GM12878 (cell line): ENCODE measurements around the gene KIFBP. TPM values are rescaled to one million over a fixed set of nuclear protein-coding genes. Genes with fewer than 3 reads are reported as not detected.
A peak's percentile ranks its signal among the peaks of the same experiment; 100 is the strongest.

Experiments
- ASH2L ChIP-seq: fragments of 300-600, 200-600 bp; sonication (generic); IDR thresholded peaks from 2 replicates; pipeline ENCODE4 v1.6.1; 2017; ENCODE audit warnings: low read depth, mild to moderate bottlenecking, borderline replicate concordance
- ATF2 ChIP-seq: IDR thresholded peaks from 2 replicates; pipeline ENCODE4 v1.6.1; 2012; ENCODE audit warnings: low read length, inconsistent platforms
- BHLHE40 ChIP-seq, 2 experiments: fragments of 450-650 bp in 1 of 2; IDR thresholded peaks; 2 replicates each; pipeline ENCODE4 v1.6.1; 2011 to 2017; ENCODE audit warnings: low read depth in 2 of 2, borderline replicate concordance in 1 of 2, improper control_type of control experiment in 1 of 2, low read length in 1 of 2, mild to moderate bottlenecking in 1 of 2
- CBX5 ChIP-seq: sonication (generic); IDR thresholded peaks from 2 replicates; pipeline ENCODE4 v1.6.1; 2016; ENCODE audit warnings: low read depth, moderate library complexity, mild to moderate bottlenecking, inconsistent platforms
- CREB1 ChIP-seq: IDR thresholded peaks from 2 replicates; pipeline ENCODE4 v1.6.1; 2012; ENCODE audit warnings: low read depth, mild to moderate bottlenecking, inconsistent platforms
- EGR1 ChIP-seq, 2 experiments: IDR thresholded peaks; 1 replicate in 1 of 2; 2 replicates in 1 of 2; pipeline ENCODE4 v1.6.1; 2011 to 2012; ENCODE audit warnings: low read depth in 2 of 2, low read length in 2 of 2, borderline replicate concordance in 1 of 2, mild to moderate bottlenecking in 1 of 2, moderate library complexity in 1 of 2
- FOXM1 ChIP-seq: IDR thresholded peaks from 2 replicates; pipeline ENCODE4 v1.6.1; 2012; ENCODE audit warnings: low read depth, mild to moderate bottlenecking, inconsistent platforms, low read length, moderate library complexity
- GABPA ChIP-seq: IDR thresholded peaks from 2 replicates; pipeline ENCODE4 v1.6.1; 2014; ENCODE audit warnings: antibody characterized with exemption, low read depth, mild to moderate bottlenecking, inconsistent platforms
- GATAD2B ChIP-seq: fragments of 450-650 bp; conservative IDR thresholded peaks from 2 replicates; pipeline ENCODE4 v1.6.1; 2017; ENCODE audit warnings: low read depth, mild to moderate bottlenecking, moderate library complexity
- KDM1A ChIP-seq: fragments of 200-600 bp; sonication (generic); IDR thresholded peaks from 2 replicates; pipeline ENCODE4 v1.6.1; 2016; ENCODE audit warnings: borderline replicate concordance
- MTA3 ChIP-seq: IDR thresholded peaks from 2 replicates; pipeline ENCODE4 v1.6.1; 2012; ENCODE audit warnings: low read length, inconsistent platforms, borderline replicate concordance
- MXI1 ChIP-seq: fragments of 150-350 bp; IDR thresholded peaks from 2 replicates; pipeline ENCODE4 v1.6.1; 2011; ENCODE audit warnings: low read depth, mild to moderate bottlenecking, inconsistent platforms, low read length, improper control_type of control experiment
- MYB ChIP-seq: fragments of 150-350 bp; IDR thresholded peaks from 2 replicates; pipeline ENCODE4 v1.6.1; 2014; ENCODE audit warnings: mild to moderate bottlenecking, low read depth, low read length, borderline replicate concordance
- MYC ChIP-seq: IDR thresholded peaks from 2 replicates; pipeline ENCODE4 v1.6.1; 2011; ENCODE audit warnings: mild to moderate bottlenecking, low read length, moderate library complexity, inconsistent platforms; ENCODE audit not compliant: insufficient read depth, insufficient replicate concordance, insufficient read length, severe bottlenecking
- NFIC ChIP-seq: IDR thresholded peaks from 2 replicates; pipeline ENCODE4 v1.6.1; 2012; ENCODE audit warnings: low read depth, mild to moderate bottlenecking, inconsistent platforms, low read length, moderate library complexity
- POLR2AphosphoS2 ChIP-seq: IDR thresholded peaks from 2 replicates; pipeline ENCODE4 v1.6.1; 2011; ENCODE audit warnings: low read depth, mild to moderate bottlenecking, low read length, improper control_type of control experiment, moderate library complexity
- POLR2AphosphoS5 ChIP-seq: IDR thresholded peaks from 2 replicates; pipeline ENCODE4 v1.6.1; 2011; ENCODE audit warnings: mild to moderate bottlenecking, low read length, inconsistent platforms
- RAD51 ChIP-seq: fragments of 450-650 bp; IDR thresholded peaks from 2 replicates; pipeline ENCODE4 v1.6.1; 2016; ENCODE audit warnings: moderate library complexity, mild to moderate bottlenecking, inconsistent platforms
- RELB ChIP-seq: fragments of 450-650 bp; IDR thresholded peaks from 2 replicates; pipeline ENCODE4 v1.6.1; 2017; ENCODE audit warnings: low read depth, mild to moderate bottlenecking, moderate library complexity
- SPI1 ChIP-seq: IDR thresholded peaks from 2 replicates; pipeline ENCODE4 v1.6.1; 2011; ENCODE audit warnings: low read depth, mild to moderate bottlenecking, low read length, moderate library complexity, borderline replicate concordance; ENCODE audit not compliant: insufficient read depth
- TCF12 ChIP-seq: IDR thresholded peaks from 2 replicates; pipeline ENCODE4 v1.6.1; 2011; ENCODE audit warnings: low read depth, mild to moderate bottlenecking, low read length
- YBX1 ChIP-seq: fragments of 450-650 bp; IDR thresholded peaks from 2 replicates; pipeline ENCODE4 v1.6.1; 2016; ENCODE audit warnings: antibody characterized with exemption
- ZNF687 ChIP-seq: fragments of 450-650 bp; IDR thresholded peaks from 2 replicates; pipeline ENCODE4 v1.6.1; 2017; ENCODE audit warnings: mild to moderate bottlenecking, moderate library complexity
- polyA plus RNA-seq, 11 experiments: library from polyadenylated mRNA; depleted of rRNA in 4 of 11; unstranded in 6 of 11; stranded (reverse) in 5 of 11; fragments of >200 nt; fragmentation: Nextera tagmentation in 4 of 11; fragmentation: Illumina TruSeq in 1 of 11; extraction: Ambion mirVana in 4 of 11; extraction: Trizol in 1 of 11; gene quantifications; 1 replicate in 1 of 11; 2 replicates in 10 of 11; pipeline versions ENCODE4 v1.2.1 to v1.2.3, GENCODE V29; 2011 to 2016; ENCODE audit warnings: inconsistent platforms in 2 of 11, missing spikeins in 2 of 11, low read depth in 1 of 11
- total RNA-seq, 4 experiments: library from RNA; depleted of rRNA in 3 of 4; stranded (reverse); fragments of >200 nt in 3 of 4; fragmentation: Illumina TruSeq in 1 of 4; extraction: Trizol in 1 of 4; gene quantifications; 2 replicates each; pipeline versions ENCODE4 v1.2.1 to v1.2.3, GENCODE V29; 2013 to 2021

Gene KIFBP
- total and polyA plus RNA-seq, 10 of the 15 experiments (the other 5 are each of a cell fraction or from before 2014, with no cell fraction given): 8.6 to 29.5 (median 18.7) TPM

- peak; percentile 40; the same call in 1 of the 2 replicates for TF ChIP-seq ATF2
- no peak for TF ChIP-seq POLR2AphosphoS2
- TF ChIP-seq YBX1: no peak
- TF ChIP-seq FOXM1: no peak
- peak; percentile 54; the same call in 1 of the 2 replicates for TF ChIP-seq GATAD2B
- TF ChIP-seq TCF12: 0 out of 2 replicates have a peak, but pooled peaks have one; percentile 38
- peak; percentile 69 for TF ChIP-seq ZNF687
- TF ChIP-seq BHLHE40 (IDR thresholded peaks at IDR 0.05; ENCODE audit: borderline replicate concordance in 1 of 2, low read depth in 2 of 2, low read length in 1 of 2): peak in 1 of 2 experiments; percentile 14; a peak in 1 of 4 replicates
- TF ChIP-seq RELB: peak; percentile 46; the same call in 1 of the 2 replicates
- no peak for TF ChIP-seq ASH2L
- peak; percentile 12; the same call in 1 of the 2 replicates for TF ChIP-seq SPI1
- TF ChIP-seq POLR2AphosphoS5: peak; percentile 62
- TF ChIP-seq CREB1: 0 out of 2 replicates have a peak, but pooled peaks have one; percentile 34
- TF ChIP-seq RAD51: peak; percentile 76
- TF ChIP-seq MTA3: 0 out of 2 replicates have a peak, but pooled peaks have one; percentile 56
- peak; percentile 72; the same call in 1 of the 2 replicates for TF ChIP-seq NFIC
- no peak for TF ChIP-seq EGR1 (IDR thresholded peaks at IDR 0.05; ENCODE audit: borderline replicate concordance in 1 of 2, low read depth in 2 of 2, low read length in 2 of 2)
- no peak for TF ChIP-seq MYC
- TF ChIP-seq CBX5: peak; percentile 57; the same call in 1 of the 2 replicates
- 0 out of 2 replicates have a peak, but pooled peaks have one; percentile 45 for TF ChIP-seq GABPA
- TF ChIP-seq MXI1: 0 out of 2 replicates have a peak, but pooled peaks have one; percentile 17
- TF ChIP-seq KDM1A: no peak
- TF ChIP-seq MYB: no peak
These were observed 55.4 kb downstream of the KIFBP start (continued) for GRCh38 chr10:69043931-69044531.
